Measurements from ENCODE around the gene PLCB4. TPM values are rescaled to one million over a fixed set of nuclear protein-coding genes. Genes with fewer than 3 reads are reported as not detected.
A peak's percentile ranks its signal among the peaks of the same experiment; 100 is the strongest.

Gene PLCB4
- polyA plus RNA-seq, 3 donors = not detected

GRCh38 chr20:9256393-9256792 is 187.5 kb downstream of the PLCB4 start:
- H3K4me1 ChIP-seq (ENCODE audit: control insufficient read depth in 1 of 2, insufficient read depth in 2 of 2, low read length in 2 of 2) = peaks cover 14% of the 10 kb centered on the region in 2 donors
- H3K9me3 ChIP-seq (replicated peaks in 1 of 2; ENCODE audit: control insufficient read depth in 1 of 2, insufficient read depth in 1 of 2, low read length in 2 of 2) = no peaks in the 10 kb centered on the region
- no peaks in the 10 kb centered on the region for H3K27me3 ChIP-seq (ENCODE audit: control insufficient read depth in 2 of 2, insufficient read depth in 2 of 2, low read length in 2 of 2)
- Mint-ChIP-seq H3K36me3 (no peaks in the 10 kb centered on the region), H3K4me1 (peaks cover 17% of the 10 kb centered on the region), H3K4me3 (no peak overlapping the region), H3K27me3 (ENCODE audit: low read depth in 3 of 3) (peaks cover 0 to 5% (median 5%) of the 10 kb centered on the region in 3 donors), H3K9me3 (no peaks in the 10 kb centered on the region), H3K27ac (no peak overlapping the region)
- no peak overlapping the region for H3K4me3 ChIP-seq (replicated peaks in 1 of 3; ENCODE audit: low read depth in 2 of 3, low read length in 3 of 3)
- no CpG with 5 or more reads among the region's 3 CpGs for WGBS (ENCODE audit: insufficient coverage)
- no peaks in the 10 kb centered on the region for H4K20me1 ChIP-seq (ENCODE audit: insufficient read depth, low read length)
- no peak overlapping the region for H3K27ac ChIP-seq (ENCODE audit: low read depth in 1 of 2, low read length in 2 of 2)
- TF ChIP-seq CTCF (IDR thresholded peaks at IDR 0.05) = no peak
- no peaks in the 10 kb centered on the region for H3K36me3 ChIP-seq (replicated peaks in 1 of 2; ENCODE audit: control insufficient read depth in 1 of 2, insufficient read depth in 2 of 2, low read length in 2 of 2)
- no peak for DNase-seq
- H3K9ac ChIP-seq (ENCODE audit: insufficient read depth, low read length, poor library complexity, severe bottlenecking) = no peak overlapping the region
- intact Hi-C loops (cut with micrococcal nuclease) = no loop called here
- no peak overlapping the region for H3K4me2 ChIP-seq (replicated peaks; ENCODE audit: extremely low read depth, low read length, poor library complexity, severe bottlenecking)
- no peak overlapping the region for H2AFZ ChIP-seq (ENCODE audit: insufficient read depth, low read depth, low read length, poor library complexity, severe bottlenecking)
- H3K79me2 ChIP-seq (ENCODE audit: insufficient read depth, low read length) = no peaks in the 10 kb centered on the region

DNA sequence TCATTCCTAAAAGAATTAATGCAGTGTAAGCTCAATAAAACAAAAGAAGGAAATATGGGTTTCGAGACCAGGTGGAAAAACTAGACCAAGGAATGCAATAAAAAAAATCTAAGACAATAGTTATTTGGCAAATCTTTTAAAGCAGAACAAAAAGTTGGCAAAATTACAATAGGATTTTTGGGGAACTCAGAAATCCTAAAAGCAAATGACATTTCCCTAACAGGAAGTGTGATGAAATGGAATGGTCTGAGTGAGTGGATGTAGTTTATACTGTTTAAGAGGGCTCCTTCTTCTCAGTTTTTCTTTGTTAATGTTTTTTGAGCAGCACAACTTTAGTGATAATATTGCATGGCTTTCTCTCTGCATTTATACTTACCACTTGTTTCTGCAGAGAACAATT is 190.0 kb downstream of the PLCB4 start:
- DNase-seq = peak; percentile 24 to 57 (median 39)
- WGBS (ENCODE audit: insufficient coverage) = no CpG with 5 or more reads among the region's 1 CpG
- Histone ChIP-seq H2AFZ (ENCODE audit: insufficient read depth, low read depth, low read length, poor library complexity, severe bottlenecking) (no peak overlapping the region), H3K9ac (ENCODE audit: insufficient read depth, low read length, poor library complexity, severe bottlenecking) (no peak overlapping the region), H3K79me2 (ENCODE audit: insufficient read depth, low read length) (no peaks in the 10 kb centered on the region), H3K4me2 (replicated peaks; ENCODE audit: extremely low read depth, low read length, poor library complexity, severe bottlenecking) (peak overlapping the region; percentile 44), H3K9me3 (replicated peaks in 1 of 2; ENCODE audit: control insufficient read depth in 1 of 2, insufficient read depth in 1 of 2, low read length in 2 of 2) (no peaks in the 10 kb centered on the region), H3K4me3 (replicated peaks in 1 of 3; ENCODE audit: low read depth in 2 of 3, low read length in 3 of 3) (no peak overlapping the region), H3K27ac (ENCODE audit: low read depth in 1 of 2, low read length in 2 of 2) (no peak overlapping the region), H4K20me1 (ENCODE audit: insufficient read depth, low read length) (no peaks in the 10 kb centered on the region), H3K4me1 (ENCODE audit: control insufficient read depth in 1 of 2, insufficient read depth in 2 of 2, low read length in 2 of 2) (peaks cover 14% of the 10 kb centered on the region in 2 donors), H3K27me3 (ENCODE audit: control insufficient read depth in 2 of 2, insufficient read depth in 2 of 2, low read length in 2 of 2) (no peaks in the 10 kb centered on the region), H3K36me3 (replicated peaks in 1 of 2; ENCODE audit: control insufficient read depth in 1 of 2, insufficient read depth in 2 of 2, low read length in 2 of 2) (no peaks in the 10 kb centered on the region)
- Mint-ChIP-seq H3K27me3 (ENCODE audit: low read depth in 3 of 3) (no peaks in the 10 kb centered on the region), H3K4me3 (peak overlapping the region in 1 of 2 donors; percentile 39), H3K4me1 (peaks cover 21% of the 10 kb centered on the region), H3K27ac (peak overlapping the region in 2 of 7 donors; percentile 25 to 46), H3K36me3 (no peaks in the 10 kb centered on the region), H3K9me3 (no peaks in the 10 kb centered on the region)
- intact Hi-C loops (cut with micrococcal nuclease) = no loop called here
- TF ChIP-seq CTCF (IDR thresholded peaks at IDR 0.05) = no peak

Measured in CD14-positive monocyte (primary cell).